Measurements from ENCODE around the gene ATP1B3.

Gene ATP1B3

GRCh38 chr3:141851411-141851810, 25.0 kb upstream of the ATP1B3 start:
- DNase-seq (ENCODE audit: insufficient read length, low spot score) (no peak), FAIRE-seq (no peak)
- TF ChIP-seq CTCF (IDR thresholded peaks at IDR 0.05; ENCODE audit: insufficient read depth, missing control alignments): no peak

- FAIRE-seq (no peak), DNase-seq (ENCODE audit: insufficient read length, low spot score) (no peak)
- no peak for TF ChIP-seq CTCF (IDR thresholded peaks at IDR 0.05; ENCODE audit: insufficient read depth, missing control alignments)
Measured at GRCh38 chr3:141853081-141853601, 23.3 kb upstream of the ATP1B3 start.

GRCh38 chr3:141853629-141854168, 22.7 kb upstream of the ATP1B3 start:
- FAIRE-seq: no peak
- TF ChIP-seq CTCF (IDR thresholded peaks at IDR 0.05; ENCODE audit: insufficient read depth, missing control alignments): no peak
- no peak for DNase-seq (ENCODE audit: insufficient read length, low spot score)

GRCh38 chr3:141854599-141854998, 21.8 kb upstream of the ATP1B3 start:
- TF ChIP-seq CTCF (IDR thresholded peaks at IDR 0.05; ENCODE audit: insufficient read depth, missing control alignments): no peak
- FAIRE-seq: no peak
- no peak for DNase-seq (ENCODE audit: insufficient read length, low spot score)

GRCh38 chr3:141858312-141858711, 18.1 kb upstream of the ATP1B3 start:
- no peak for FAIRE-seq
- no peak for DNase-seq (ENCODE audit: insufficient read length, low spot score)

GRCh38 chr3:141859651-141860050, 16.8 kb upstream of the ATP1B3 start:
- DNase-seq (ENCODE audit: insufficient read length, low spot score) (no peak), FAIRE-seq (no peak)
- no peak for TF ChIP-seq CTCF (IDR thresholded peaks at IDR 0.05; ENCODE audit: insufficient read depth, missing control alignments)

More at GRCh38 chr3:141858312-141858711, 18.1 kb upstream of the ATP1B3 start:
- no peak for TF ChIP-seq CTCF (IDR thresholded peaks at IDR 0.05; ENCODE audit: insufficient read depth, missing control alignments)

- TF ChIP-seq CTCF (IDR thresholded peaks at IDR 0.05; ENCODE audit: insufficient read depth, missing control alignments): no peak
- FAIRE-seq: no peak
Measured at GRCh38 chr3:141860086-141860669, 16.3 kb upstream of the ATP1B3 start.

More at GRCh38 chr3:141860086-141860669, 16.3 kb upstream of the ATP1B3 start:
- no peak for DNase-seq (ENCODE audit: insufficient read length, low spot score)
